ENCODE measurements around the gene NELL1.

NELL1 gene

DNA sequence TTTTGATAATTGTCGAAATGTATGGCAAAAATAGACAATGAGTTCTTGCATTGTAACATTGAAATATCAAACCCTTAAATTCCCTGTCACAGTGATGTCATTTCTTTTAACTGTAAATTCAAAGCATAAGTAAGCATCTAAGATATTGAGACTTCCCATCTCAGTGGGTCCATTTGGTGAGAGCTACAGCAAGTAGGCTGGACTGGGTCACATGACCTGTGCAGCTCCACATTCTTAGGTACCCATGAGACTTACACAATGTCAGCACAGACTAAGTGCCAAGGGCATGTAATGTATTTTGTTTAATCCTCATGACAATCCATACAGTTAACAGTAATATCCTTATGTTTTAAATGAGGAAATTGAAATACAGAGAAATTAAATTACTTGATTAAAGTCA, 210.7 kb downstream of the NELL1 start:
- DNase-seq = no peak

- DNase-seq = no peak
These were observed 212.1 kb downstream of the NELL1 start for GRCh38 chr11:20881328-20882079.

GRCh38 chr11:20887137-20887536, 217.8 kb downstream of the NELL1 start:
- DNase-seq = no peak

DNA sequence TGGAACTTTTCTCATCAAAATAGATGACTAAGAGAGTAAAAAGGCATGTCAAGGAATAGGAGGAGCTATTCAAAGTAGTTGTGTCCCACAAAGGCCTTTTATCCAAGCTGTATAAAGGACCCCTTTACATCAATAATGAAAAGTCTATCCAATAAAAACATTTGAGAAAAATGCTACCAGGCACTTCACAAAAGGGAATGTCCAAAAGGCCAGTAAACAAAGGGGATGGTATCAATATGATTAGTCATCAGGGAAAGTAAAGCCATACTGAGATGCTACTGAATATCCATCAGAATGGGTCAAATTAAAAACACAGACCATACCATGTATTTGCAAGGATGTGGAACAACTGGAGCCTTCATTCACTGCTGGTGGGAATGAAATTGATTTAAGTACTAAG, 224.9 kb downstream of the NELL1 start:
- DNase-seq = no peak

DNA sequence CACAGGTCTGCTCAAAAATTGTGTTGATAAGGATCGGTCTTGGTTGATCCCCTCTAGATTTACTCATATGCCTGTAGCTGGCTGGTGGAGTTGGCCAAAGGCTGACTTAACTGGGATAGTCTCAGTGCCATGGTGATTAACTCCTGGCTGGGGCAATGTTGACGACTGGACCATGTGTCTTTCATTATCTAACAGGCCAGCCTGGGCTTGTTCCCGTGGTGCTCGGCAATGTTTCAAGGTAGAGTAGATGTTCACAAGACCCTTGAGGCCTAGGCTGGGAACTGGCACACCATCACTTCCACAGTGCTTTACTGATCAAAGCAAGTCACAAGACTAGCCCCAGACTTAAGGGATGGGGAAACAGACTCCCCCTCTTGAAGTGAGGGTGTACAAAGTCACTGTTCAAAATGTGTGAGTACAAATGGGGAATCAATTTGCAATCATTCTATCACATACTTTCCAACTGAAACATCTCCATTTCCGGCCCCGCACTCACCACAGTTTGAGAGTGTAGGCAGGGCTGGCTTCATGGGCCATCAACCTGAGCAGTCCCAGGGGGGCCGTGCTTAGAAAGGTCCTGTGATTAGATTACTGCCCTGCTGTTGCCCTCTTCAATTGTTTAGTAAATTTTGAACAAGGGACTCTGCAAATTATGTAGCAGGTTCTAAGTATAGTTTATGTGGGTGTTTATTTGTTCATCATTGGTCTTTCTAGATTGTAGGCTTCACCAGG, 240.8 kb downstream of the NELL1 start:
- no peak for DNase-seq

- DNase-seq = no peak
These were observed 241.3 kb downstream of the NELL1 start for GRCh38 chr11:20910733-20911132.

DNA sequence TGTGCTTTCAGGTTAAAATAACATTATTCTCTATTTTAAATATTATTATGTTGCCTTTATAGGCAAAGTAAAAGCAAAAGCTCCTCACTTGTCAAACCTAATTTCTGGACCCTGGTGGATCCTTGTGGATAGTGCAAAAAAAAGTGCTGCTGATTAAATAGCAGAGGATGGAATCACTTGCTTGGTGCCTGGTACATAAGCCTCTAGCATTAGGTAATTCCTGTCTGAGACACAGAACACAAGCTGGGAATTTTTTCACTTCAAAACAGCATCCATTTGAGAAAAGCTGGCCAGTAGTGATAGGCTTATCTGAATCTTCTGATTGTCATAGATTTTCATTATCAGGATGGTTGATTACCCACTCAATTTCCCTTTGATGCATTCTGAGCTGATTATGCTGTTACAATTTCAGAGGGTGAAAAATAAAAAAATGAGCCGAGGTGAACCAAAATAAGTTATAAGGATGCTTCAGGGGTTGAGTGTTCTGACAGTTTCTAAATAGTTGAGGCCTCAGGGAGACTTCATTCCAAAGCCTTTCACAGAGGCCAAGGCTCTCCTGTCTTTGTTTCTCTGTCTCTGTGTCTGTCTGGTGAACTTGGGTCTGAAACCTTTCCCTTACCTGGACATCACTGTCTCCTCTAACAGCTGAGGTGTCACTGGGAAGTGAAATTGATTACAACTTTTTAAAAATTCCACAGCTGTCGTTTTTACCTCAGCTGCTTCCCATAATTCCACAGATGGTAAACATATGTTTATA, 242.9 kb downstream of the NELL1 start:
- DNase-seq = no peak

DNA sequence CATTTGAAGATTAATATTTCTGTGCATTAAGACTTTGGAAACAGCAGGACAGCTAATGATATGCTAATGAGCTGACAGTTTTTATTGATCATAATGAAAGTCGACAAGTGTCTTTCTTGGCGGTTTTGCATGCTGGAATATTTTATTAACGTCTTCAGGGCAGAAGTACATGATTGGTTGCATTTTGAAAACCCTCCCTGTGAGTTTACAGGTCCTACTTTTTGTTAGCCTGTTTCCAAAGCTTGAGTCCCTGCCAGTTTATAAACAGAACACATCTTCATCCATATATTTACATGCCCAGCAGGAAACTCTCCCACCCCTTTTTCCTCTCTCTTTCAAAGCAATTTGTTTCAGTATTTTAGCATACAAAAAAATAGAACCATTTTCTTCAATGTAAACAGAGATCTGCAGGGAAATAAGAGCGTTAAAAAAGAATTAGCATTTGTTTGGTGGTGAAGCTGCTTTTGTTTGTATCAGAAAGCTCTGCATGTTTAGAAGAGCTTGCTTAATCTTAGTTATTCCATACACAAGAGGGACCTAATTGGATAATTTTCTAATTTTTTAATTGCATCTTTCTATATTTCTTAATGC, 243.6 kb downstream of the NELL1 start:
- no peak for DNase-seq

DNA sequence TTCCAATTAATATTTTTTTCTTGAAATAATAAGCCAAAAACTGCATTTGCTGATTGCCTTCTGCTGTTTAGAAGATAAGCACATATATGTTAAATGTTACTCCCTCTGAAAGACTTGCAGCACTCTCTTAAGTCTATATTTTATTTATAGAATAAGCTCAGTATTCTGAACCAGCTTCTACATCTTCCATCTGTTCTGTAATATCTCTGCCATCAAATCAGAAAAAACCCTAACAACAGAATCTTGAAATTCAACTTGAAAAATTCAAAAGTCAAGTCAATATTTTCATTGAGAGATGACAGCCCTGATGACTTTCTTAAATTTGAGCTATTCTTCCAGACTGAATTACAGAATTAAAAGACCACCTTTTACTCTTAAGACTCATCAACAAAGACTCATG, 247.9 kb downstream of the NELL1 start:
- no peak for DNase-seq

DNA sequence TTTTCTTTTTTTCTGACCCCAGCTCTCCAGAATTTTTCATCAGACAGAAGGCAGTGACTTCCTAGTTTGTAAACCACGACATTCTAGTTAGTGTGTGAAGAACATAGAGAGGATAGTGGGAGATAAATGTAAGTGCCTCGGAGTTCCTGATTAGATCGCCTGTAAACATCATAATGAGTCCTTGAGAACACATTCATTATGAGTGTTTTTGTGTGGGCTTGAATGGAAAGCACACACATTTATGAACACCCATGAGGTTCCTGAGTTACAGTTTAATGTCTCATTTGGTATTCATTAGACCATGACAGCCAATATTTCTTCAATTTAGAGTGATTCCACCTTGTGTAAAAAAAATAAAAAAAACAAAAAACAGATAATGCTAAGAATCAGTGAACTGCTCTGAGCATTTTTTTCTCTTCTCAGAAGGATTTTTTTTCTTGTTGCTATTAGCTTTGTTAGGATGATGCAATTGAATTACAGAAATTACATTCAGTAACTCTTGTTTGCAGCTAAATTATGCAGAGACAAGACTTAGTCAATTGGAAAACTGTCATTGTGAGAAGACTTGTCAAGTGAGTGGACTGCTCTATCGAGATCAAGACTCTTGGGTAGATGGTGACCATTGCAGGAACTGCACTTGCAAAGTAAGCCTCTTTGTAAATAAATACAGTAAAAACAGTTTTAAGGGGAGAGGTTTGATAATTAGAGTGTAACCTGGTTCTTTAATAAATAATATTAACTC, 257.6 kb downstream of the NELL1 start:
- no peak for DNase-seq

DNA sequence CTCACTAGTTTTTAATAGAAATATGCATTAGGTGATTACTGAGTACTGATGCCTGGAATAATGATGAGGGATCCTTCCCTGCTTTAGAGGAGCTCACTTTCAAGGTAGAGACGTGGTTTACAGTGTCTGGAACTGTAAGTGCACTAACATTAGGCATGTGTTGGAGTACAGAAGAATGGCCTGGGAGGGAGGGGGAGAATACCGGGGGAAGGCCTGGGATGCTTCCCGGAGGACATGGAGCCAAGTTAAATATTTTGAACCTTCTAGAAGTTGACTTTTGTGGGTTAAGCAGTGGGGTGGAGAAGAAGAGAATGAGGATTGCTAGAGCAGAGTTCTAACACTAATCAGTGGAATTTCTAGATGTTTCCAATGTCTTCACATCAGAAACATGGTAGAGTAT, 261.6 kb downstream of the NELL1 start:
- DNase-seq = no peak

DNA sequence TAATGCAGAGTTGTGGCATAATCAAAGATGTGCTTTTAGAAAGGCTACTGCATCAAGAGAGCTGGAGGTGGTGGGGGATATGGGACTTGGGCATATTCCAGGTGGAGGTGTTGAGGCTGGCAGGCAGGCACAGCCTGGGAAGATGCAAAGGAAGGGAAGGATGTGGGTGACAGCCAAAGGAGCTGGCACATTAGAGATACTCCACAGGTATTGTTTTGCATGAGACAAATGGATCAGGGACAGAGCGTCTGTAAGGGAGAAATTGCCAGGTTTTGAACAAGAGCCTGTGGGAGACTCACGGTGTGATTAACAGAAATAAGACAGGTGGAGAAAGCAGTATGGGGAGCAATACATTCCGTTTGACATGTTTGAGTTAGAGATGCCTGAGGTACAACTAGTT, 263.7 kb downstream of the NELL1 start:
- DNase-seq = no peak

DNA sequence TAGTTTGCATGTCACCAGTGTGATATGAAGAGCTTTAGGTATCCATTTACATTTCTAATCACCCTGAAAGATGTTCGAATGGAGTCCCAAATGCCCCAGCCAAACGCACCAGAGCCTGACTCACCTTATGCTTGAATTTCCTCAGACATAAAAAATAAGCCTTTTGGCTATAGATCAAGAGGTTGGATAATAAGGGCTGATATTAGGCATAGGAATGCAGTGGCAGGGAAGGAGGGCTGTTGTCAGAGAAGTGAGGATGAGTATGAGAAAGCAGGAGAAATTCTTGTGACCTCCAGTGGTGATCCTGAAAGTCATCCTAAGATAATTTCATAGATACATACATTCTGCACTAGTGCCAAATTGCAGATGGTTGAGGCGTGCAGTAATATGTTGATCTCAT, 264.6 kb downstream of the NELL1 start:
- DNase-seq = no peak

DNA sequence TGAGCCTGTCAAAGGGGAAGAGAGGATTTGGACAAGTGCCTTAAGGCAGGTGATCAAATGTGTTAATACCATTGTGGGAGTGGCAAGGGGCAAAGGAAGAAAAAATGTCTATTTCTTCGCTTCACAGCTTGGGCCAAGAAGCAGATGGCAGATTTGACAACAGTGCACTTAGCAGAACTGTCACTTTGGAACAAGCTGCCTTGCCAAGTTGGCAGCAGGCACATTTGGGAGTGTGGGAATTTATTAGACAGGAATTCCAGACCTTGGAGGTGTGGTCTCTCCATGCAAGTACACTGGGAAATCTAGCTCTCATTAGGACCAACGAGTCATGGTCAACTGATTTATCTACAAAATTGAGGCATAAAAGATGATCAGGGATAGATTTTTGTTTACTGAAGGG, 265.1 kb downstream of the NELL1 start:
- DNase-seq = no peak

GRCh38 chr11:20937826-20938225, 268.4 kb downstream of the NELL1 start:
- DNase-seq = no peak

DNA sequence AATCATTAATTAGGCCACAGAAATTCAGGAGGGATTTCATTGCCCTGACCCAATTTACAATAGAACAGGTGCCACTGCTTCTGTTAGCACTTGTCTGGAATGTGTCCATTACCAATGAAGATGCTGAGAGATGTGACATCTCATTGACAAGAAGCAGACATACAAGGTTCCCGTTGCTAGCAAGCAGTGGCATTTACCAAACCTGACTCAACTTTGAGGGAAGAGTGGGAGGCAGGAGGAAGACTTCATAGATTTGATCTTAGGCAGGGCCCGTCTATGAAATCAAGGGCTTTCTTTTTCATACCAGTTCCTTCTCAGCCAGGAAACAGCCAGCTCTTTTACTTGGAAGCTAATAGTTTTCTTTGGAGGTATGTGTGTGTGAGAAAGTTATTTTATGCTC, 280.2 kb downstream of the NELL1 start:
- DNase-seq = no peak

DNA sequence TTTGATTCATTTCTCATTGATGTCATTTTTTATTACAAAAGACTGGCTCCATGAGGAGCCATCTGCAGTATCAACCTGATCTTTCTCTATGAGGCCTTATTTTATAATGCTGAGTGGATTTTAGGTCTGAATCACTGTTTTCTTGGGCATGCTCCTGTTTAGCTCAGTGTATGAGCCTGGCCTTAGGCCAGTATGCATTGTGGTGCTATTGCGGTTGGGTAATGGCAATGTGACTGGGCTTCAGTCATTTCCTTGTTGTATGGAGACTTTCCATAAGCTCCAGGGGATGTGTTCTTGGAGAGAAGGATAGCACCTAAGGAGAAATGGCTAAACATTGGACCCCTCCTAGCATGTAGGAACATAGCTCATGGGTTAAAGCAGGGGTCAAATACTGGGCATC, 293.2 kb downstream of the NELL1 start:
- no peak for DNase-seq

GRCh38 chr11:20963596-20963995, 294.2 kb downstream of the NELL1 start:
- DNase-seq = no peak

GRCh38 chr11:20964985-20965384, 295.6 kb downstream of the NELL1 start:
- no peak for DNase-seq

DNA sequence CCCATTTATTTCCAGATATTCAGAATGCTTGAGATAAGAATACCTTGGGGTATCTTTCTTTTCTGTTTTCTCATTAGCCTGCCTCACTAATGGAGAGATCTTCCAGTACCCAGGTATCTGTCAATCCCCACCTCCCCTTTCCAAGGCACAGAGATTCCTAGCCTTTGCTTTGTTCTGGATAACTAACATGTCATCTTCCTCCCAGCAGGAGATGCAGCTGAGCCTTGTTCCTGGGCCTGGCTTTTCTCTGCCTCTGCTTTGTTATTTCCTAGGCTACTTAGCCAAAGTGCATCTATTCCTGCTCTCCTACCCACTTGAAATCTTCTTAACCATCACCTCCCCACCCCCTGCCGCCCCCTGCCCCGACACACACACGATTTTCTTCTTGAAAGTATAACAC, 297.1 kb downstream of the NELL1 start:
- no peak for DNase-seq

DNA sequence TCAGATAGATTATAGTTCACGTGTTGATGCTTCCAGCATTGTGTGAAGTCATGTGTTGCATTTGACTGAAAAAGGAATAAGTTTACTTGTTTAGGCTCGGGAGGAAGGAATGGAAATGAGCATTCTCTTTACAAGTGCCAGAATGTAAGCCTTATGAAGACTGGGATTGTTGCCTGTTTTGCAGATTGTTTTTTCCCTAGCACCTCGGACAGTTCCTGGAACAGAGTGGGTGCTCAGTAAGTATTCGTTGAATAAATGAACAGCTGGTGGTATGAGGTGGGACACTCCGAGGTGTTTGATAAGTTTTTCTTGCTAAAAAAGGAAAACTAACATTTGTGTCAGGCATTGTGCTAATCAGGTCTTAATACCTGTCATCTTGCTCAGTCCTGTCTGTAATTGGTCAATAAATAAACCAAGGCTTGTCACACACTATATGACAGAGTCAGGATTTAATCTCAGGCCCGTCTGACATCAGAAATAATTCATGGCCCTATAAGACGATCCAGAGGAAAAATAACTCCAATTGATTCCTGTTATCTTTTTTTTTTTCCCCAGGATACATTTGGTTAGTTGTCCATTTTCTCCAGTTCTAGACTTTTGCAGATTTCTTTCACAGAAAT, 304.7 kb downstream of the NELL1 start:
- DNase-seq = no peak

- DNase-seq = no peak
These were observed 311.4 kb downstream of the NELL1 start for GRCh38 chr11:20980736-20981135.
